Islet precursor cell (in vitro differentiated cells): ENCODE data around the gene FIG4.
"Not testable (repeated sequence)": the region's sequence is repeated elsewhere in the genome, so short reads cannot be mapped to it uniquely, and the experiment has no call there.

Experiments
- DNase-seq: peaks from one replicate; pipeline ENCODE4 v3.0.0-alpha.2; 2018

The FIG4 gene

DNA sequence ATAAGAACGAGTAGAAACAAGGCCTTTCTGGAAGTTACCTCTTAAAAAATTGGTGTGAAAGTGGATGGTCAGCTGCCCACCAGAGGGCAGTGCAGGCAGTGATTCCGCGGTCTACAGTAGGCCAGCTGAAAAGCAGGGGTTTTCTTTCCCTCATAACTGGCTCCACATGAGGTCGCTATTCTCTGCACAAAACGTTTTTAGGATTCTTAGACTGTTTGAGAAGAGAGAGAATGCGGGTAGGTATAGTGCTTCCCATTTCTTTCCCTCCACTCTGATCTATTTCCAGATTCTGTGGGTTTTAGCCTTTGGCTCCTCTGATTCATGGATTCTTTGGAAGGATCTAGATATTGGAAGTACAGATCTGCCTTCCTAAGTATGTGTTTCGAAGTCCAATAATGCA lies 14.2 kb downstream of the FIG4 start:
- DNase-seq = peak; percentile 85

DNA sequence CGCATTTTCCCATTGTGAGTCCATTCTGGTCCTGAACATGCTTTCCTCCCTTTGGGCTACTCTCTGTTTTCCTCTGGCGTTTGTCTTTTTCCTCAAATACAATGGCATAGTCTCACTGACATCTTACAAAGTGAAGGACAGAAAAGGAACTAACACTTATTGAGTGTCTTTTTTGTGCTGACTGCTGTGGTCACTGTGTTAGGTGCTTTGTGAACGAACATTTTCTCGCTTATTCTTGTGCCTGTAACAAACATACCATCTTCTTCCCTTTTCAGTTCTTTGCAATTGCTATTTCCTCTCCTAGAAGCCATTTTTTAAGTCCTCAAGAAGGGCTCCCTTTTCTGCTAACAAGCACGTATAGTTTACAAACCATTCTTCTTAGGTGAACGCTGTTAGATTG lies 15.4 kb downstream of the FIG4 start:
- no peak for DNase-seq

- not testable (repeated sequence) for DNase-seq
Observed at GRCh38 chr6:109708099-109708498, 17.0 kb downstream of the FIG4 start.

DNA sequence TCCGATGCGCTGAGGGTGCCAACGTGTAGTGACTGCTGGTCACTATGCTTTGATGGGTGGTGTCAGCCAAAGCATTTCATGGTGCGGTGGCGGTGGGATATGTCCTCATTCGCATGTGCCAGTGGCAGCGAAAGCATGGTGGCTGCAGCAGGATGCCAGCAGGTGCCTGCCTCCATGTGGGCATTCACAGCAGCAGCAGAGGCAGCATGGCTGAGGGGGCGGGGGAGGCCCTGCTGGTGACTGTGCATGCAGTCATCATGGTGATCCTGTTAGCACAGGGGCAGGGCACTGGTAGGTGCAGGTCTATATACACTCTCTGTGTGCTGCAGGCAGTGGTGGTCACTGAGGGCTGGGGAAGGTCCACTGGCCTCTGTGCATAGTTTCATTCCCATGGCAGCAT lies 22.0 kb downstream of the FIG4 start:
- no peak for DNase-seq

GRCh38 chr6:109714166-109714565 lies 23.1 kb downstream of the FIG4 start:
- no peak for DNase-seq

- no peak for DNase-seq
Observed at GRCh38 chr6:109714611-109715010, 23.5 kb downstream of the FIG4 start.

- no peak for DNase-seq
Observed at GRCh38 chr6:109715616-109716015, 24.5 kb downstream of the FIG4 start.

DNA sequence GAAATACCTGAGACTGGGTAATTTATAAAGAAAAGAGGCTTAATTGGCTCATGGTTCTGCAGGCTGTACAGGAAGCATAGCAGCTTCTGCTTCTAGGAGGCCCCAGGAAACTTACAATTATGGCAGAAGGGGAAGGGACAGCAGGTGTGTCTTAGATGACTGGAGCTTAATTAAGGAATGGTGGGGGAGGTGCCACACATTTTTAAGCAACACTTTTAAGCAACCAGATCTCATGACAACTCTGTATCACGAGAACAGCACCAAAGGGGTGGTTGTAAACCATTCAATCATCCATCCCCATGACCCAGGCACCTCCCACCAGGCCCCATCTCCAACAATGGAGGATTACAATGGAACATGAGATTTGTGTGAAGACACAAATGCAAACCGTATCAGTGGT lies 26.9 kb downstream of the FIG4 start:
- no peak for DNase-seq

GRCh38 chr6:109718991-109719390 lies 27.9 kb downstream of the FIG4 start:
- DNase-seq = no peak

DNA sequence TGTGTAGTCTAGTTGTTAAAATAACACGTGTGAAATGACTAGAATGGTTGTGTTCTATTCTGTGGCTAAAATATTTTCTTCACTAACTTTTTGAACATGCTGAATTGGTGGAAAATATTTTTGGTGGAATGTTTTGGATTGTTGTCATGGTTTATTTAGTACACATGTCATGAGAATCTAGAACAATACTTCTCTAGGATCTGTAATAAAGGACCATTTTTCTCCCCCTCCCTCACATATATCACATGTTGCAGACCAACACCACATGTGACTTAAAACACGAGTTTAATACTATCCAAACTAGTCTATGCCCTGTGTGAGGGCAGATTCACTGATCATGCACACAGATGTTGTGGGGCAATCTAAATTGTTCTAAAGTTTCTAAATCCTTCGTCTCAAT lies 29.2 kb downstream of the FIG4 start:
- no peak for DNase-seq

- DNase-seq = no peak
Observed at GRCh38 chr6:109722011-109722410, 30.9 kb downstream of the FIG4 start.

DNA sequence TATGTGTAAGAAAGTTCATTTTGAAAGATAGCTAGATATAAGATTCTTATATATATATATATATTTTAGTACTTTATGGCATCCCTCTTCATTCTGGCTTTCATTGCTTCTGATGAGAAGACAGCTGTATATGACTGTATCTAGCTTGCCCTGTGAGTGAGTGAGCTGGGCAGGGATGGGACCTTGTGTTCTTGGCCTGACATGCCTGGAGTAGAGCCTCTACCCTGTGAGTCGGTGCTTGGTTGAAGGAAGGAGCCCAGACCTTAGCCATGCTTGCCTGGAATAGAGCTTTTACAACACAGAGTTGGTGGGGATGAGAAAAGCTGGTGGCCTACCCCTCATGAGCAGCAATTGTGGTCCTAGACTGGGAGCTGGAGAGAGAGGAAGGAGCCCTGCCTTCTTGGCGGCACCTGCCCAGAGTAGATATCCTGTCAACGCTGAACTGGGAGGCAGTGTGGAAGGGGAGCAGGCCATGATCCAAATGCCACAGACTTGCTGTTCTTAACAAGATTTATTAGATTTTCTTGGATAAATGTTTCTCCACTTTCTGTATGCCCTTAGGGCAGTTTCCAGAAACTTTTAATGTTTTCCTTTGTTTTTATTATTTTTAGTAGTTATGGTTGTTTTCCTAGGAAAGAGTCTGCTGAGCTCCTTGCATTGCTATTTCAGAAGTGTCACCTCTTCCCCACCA lies 31.6 kb downstream of the FIG4 start:
- no peak for DNase-seq

DNA sequence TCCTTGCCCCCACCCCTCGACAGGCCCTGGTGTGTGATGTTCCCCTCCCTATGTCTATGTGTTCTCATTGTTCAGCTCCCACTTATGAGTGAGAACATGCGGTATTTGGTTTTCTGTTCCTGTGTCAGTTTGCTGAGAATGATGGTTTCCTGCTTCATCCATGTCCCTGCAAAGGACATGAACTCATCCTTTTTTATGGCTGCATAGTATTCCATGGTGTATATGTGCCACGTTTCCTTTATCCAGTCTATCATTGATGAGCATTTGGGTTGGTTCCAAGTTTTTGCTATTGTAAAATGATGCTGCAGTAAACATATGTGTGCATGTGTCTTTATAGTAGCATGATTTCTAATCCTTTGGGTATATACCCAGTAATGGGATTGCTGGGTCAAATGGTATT lies 34.2 kb downstream of the FIG4 start:
- not testable (repeated sequence) for DNase-seq

- DNase-seq = no peak
Observed at GRCh38 chr6:109736273-109737025, 45.4 kb downstream of the FIG4 start.

DNA sequence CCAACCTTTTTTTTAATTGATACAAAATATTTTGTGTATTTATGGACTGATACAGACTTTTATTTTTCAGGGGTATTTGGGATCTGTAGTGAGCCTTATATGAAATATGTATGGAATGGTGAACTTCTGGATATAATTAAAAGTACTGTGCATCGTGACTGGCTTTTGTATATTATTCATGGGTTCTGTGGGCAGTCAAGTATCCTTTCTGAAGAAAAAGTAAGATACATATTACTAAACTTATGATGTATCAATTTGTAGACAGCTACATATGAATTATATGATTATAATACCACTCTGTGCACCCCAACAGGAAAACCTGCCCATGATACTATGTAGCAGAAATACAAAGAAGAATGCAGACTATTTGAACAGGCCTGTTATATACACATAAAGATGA lies 47.2 kb downstream of the FIG4 start:
- DNase-seq = no peak

- no peak for DNase-seq
Observed at GRCh38 chr6:109738667-109739066, 47.6 kb downstream of the FIG4 start.

GRCh38 chr6:109739686-109740085 lies 48.6 kb downstream of the FIG4 start:
- no peak for DNase-seq

- no peak for DNase-seq
Observed at GRCh38 chr6:109740787-109741186, 49.7 kb downstream of the FIG4 start.

DNA sequence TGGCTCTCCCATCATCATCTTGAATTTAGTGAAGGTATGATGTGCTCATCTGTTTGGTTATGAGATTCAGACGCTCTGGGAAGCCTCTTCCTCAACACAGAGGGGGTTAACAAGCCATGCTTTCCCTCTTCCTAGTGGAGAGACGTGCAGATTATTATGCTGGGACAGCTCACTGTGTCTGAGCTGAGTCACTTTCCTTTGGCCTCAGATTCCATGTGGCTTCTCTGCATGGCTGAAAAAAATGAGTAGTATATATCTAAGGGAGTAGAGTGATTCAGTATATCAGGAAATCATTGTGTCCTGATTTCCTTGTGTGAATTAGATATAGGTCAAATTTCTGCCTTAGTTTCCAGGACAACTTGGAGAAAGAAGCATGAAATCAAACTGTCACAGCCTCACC lies 52.6 kb downstream of the FIG4 start:
- no peak for DNase-seq

DNA sequence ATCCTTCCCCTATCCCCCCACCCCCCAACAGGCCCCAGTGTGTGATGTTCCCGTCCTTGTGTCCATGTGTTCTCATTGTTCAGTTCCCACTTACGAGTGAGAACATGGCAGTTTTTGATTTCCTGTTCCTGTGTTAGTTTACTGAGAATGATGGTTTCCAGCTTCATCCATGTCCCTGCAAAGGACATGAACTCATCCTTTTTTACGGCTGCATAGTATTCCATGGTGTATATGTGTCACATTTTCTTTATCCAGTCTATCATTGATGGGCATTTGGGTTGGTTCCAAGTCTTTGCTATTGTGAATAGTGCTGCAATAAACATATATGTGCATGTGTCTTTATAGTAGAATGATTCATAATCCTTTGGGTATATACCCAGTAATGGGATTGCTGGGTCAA lies 53.7 kb downstream of the FIG4 start:
- DNase-seq = not testable (repeated sequence)

GRCh38 chr6:109747221-109747620 lies 56.1 kb downstream of the FIG4 start:
- DNase-seq = no peak

DNA sequence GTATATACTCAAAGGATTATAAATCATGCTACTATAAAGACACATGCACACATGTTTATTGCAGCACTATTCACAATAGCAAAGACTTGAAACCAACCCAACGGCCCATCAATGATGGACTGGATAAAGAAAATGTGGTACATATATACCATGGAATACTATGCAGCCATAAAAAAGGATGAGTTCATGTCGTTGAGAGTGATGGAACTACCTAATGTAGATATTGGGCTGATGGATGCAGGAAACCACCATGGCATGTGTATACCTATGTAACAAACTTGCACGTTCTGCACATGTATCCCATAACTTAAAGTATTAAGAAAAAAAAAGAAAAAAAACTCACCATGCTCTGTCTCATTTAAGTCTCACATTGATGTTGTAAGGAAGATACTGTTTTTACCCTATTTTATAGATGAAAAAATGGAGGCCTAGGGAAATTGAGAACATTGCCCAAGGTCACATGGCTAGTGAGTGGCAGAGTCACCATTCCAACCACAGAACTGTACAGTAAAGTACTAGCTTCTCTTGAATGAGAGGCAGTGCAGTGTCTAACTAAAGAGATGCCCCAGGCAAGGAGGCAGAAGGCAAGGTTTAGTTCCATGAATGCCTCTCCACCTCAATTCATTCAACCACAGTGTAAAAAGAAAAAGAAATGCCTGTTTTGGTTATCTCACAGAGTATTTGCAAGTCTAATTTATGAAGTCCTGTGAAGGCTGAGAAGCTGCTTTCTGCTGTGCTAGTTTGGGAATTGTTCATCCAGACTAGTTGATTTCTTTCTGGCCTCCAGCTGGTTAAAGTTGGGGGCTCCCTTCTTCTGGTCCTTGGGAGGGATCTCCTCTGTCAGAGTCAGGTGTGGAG lies 68.2 kb downstream of the FIG4 start:
- no peak for DNase-seq

- no peak for DNase-seq
Observed at GRCh38 chr6:109760208-109760607, 69.1 kb downstream of the FIG4 start.

GRCh38 chr6:109762166-109762565 lies 71.1 kb downstream of the FIG4 start:
- DNase-seq = no peak
